GM12892 (cell line): Measurements from ENCODE around the gene SYPL1.

ENCODE experiments used
- POLR2A ChIP-seq: IDR thresholded peaks from 2 replicates; pipeline ENCODE4 v1.6.1; 2011; ENCODE audit warnings: low read depth, low read length, control low read depth
- POLR2AphosphoS5 ChIP-seq: IDR thresholded peaks from 2 replicates; pipeline ENCODE4 v1.6.1; 2011; ENCODE audit warnings: low read depth, low read length, control low read depth

DNA sequence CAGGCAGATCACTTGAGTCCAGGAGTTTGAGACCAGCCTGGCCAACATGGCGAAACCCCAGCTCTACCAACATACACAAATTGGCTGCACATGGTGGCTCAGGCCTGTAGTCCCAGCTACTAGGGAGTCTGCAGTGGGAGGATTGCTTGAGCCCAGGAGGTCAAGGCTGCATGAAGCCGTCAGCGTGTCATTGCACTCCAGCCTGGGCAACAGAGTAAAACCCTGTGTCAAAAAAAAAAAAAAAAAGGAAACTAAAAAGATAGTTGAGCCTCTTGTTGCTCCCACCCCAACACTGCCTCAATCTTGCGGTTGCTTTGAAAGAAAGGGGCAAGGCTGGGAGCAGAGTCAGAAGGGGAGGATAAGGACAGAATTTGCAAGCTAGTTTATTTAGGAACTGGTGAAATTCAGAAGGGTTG lies 69.9 kb downstream of the SYPL1 start:
- TF ChIP-seq POLR2A (no peak), POLR2AphosphoS5 (no peak)
